GM18519 (cell line): Measurements from ENCODE around the gene MRPS10.
A peak's percentile ranks its signal among the peaks of the same experiment; 100 is the strongest.

Experiments
- ATAC-seq: cut with Tn5 transposase; IDR thresholded peaks from one replicate; pipeline ENCODE4 v1.9.1; 2021; ENCODE audit warnings: mild to moderate bottlenecking, moderate library complexity; ENCODE audit not compliant: unreplicated experiment, low FRiP score

Gene MRPS10

GRCh38 chr6:42239736-42240375 is 22.2 kb upstream of the MRPS10 start:
- ATAC-seq: no peak

DNA sequence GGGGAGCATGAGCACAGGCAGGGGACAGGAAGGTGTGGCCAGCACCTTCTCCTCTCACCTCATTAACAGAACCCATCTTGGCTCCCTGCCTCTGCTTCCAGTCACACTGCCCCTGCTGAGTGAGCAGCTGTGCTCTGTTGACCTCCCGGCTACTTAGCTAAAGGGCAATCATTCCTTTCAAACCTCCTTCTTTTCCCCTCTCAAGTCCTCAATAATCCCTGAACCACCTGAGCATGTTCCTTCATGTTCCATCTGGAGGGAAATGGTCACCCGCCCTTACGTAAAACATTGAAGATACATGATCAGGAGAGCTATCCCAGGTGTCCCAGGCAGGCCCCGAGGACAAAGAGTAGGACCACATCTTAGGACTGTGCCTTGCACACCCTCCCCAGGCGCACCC is 21.7 kb upstream of the MRPS10 start:
- ATAC-seq: no peak

DNA sequence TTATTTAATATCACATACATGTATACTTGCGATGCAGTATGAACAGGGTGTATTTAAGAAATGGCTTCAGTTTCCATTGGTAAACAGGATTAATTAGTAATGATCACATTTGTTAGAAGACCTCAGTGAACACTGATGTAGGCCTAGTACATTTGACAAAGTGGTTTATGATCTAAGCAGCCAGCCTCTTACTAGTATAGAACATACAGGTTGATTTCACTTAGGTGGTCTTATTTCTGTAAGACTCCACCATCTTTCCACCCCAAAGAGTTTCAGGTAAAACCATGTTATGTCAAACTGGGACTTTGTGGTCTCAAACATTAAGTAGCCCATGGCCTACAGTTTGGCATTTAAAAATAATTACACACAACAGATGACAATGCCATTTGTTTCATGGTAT is 20.2 kb upstream of the MRPS10 start:
- no peak for ATAC-seq

- no peak for ATAC-seq
Observed at GRCh38 chr6:42236682-42237473, 19.2 kb upstream of the MRPS10 start.

DNA sequence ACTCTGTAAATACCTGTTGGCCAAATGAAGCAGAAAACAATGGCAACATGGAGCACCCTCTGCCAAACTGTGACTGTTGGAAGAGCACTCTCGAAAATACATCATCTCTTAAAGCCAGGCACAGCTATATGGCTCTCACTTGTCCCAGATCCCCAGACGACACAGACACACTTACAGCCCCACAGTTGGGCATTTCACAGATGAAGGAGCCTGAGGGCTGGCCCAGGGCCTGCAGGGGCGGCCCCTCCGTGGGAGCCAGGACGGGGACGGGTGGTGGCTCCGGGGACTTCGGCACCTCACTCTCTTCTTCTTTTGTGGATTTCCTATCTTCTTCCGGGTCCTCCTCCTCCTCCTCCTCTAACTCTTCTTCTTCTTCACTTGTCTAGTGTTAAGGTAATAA is 18.4 kb upstream of the MRPS10 start:
- ATAC-seq: no peak

DNA sequence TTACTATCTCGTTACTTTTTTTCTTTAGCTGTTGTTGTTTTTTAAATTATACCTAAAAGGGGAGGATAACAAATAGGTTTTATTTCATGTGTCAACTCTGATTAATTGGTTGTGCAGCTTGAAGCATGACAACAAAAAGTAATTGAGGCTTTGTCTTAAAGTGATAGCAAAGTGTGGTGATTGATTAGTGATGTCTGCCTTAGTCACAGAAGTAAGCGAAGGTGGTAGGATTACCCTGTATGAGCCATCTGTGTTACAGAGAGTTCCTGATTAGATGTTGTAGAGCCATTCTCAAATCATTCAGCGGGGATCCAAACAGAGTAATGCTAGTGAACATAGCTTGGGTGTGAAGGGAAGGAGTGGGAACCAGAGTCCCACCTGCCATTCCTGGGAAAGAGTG is 14.4 kb upstream of the MRPS10 start:
- ATAC-seq: no peak

- no peak for ATAC-seq
Observed at GRCh38 chr6:42230345-42231321, 13.0 kb upstream of the MRPS10 start.

GRCh38 chr6:42229506-42230119 is 12.0 kb upstream of the MRPS10 start:
- no peak for ATAC-seq

GRCh38 chr6:42228305-42228704 is 10.6 kb upstream of the MRPS10 start:
- no peak for ATAC-seq

DNA sequence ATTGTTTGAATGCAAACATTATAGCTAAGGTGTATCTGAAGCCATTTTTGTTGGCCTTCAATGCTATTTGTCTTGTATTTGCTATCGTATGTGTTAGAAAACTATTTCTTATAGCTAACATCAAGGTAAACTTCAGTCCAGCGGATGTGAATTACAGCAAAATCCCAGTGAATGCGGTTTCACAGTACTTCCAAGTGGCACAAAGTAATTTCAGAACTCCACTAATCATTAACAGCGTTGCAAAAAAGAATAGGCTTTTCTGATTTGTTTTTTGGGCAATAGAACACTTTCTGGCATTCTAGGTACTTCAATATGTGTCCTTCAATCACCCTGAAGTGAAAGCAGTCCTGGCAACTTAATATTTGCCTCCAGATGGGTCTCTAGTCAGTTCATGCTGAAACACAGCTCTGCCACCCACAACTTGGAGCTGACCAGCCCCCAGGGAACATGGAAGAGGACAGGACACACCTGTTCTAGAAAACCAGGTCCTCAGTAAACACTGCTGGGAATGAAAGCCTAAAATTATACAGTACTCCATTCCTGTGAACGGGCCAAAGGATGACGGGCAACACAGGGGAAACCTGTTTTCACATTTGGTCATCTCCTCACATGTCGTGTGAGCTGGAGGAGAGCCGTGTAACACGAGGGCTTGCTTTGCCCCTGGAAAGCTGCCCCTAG is 9.7 kb upstream of the MRPS10 start:
- no peak for ATAC-seq

- no peak for ATAC-seq
Observed at GRCh38 chr6:42226645-42227143, 9.0 kb upstream of the MRPS10 start.

DNA sequence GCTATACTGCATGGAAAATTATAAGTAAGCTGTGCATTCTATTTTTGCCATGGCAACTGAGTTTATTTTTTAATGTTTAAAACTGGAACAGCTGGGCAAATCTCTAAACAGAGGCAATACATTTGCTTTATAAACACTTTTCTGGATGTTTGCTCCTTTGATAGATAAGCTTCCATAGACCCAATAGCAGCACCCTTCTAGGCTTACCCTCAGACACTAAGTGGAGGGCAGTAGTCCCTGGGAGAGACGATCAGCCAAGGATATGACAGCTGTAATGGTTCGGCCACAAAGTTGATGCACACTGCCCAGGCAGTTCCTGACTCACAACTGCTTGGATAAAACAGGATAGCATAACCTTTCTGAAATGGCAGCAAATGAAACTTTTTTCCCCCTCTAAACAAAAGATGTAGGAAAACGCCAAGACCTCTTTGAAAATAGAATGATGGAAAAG is 8.5 kb upstream of the MRPS10 start:
- ATAC-seq: no peak

DNA sequence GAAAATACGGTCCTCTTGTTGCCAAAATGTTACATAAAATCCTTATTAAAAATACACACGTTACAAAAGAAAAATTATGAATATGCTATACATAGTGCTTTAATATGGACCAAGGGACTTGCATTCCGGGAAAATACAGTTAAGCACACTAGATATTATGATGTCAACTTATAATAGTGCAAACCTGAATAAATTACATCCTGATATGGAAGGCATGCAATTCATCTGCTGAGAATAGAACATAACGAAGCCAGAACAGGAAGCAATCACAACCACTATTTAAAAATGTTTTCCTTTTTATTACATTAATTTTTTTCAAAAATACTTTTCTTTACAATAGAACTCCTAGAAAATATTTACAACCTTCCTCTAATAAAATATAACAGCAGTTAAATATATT is 7.8 kb upstream of the MRPS10 start:
- no peak for ATAC-seq

DNA sequence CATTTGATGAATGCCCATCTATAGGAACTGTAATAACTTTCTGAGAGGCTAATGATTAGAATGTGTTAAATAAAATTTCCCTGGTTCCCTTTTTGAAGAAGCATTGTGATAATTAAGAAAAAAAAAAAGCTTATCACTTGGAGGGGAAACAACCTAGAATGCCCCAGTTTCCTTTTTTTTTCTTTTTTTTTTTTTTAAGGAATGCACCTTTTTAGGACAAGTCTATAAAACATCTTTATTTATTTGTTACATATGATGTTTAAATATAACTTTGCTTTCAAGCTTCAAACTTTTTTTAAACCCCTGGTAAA is 7.3 kb upstream of the MRPS10 start:
- no peak for ATAC-seq

DNA sequence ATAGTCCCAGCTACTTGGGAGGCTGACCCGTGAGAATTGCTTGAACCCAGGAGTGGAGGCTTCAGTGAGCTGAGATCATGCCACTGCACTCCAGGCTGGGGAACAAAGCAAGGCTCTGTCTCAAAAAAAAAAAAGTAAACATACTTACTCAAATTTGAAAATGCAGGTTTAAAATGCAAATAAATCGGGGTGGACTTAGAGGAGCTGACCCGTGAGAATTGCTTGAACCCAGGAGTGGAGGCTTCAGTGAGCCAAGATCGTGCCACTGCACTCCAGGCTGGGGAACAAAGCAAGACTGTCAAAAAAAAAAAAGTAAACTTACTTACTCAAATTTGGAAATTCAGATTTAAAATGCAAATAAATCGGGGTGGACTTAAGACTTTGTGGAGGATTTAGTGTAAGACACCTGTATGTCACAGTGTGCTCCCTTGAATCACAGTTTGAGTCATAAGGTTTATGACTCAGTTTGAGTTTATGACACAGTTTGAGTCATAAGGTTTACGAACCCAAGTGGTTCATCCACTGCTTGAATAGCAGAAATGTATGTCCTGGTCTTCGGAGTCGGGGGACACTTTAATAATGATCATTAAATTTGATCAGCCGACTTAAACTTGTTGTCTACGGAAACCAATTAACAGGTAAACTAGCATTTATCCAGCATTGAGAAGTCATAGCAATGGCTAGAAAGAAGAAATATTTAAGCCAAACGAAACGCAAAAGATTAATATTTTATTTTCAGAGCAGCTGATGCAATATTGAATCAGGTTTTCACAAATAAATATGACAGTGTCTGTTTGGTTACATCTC is 6.8 kb upstream of the MRPS10 start:
- ATAC-seq: peak; percentile 85

- no peak for ATAC-seq
Observed at GRCh38 chr6:42222448-42222847, 4.8 kb upstream of the MRPS10 start.

DNA sequence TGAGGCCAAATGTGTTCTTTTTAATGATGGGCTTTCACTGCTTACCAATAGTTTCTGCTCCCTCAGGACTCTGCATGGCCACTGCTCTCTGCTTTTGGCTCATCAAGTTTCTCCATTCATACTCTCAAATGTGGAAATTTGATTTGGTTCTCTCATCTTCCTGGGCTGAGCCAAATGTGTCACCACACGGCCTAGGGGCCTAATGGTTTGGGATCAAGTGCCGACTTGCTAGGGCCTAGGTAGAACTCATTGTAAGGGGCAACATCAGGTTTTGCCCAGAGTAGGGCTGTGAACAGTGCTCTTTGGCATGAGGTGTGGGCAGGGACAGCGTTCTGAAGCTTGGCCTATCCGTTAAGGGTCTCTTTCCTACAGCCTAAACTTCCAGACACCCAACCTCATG is 3.9 kb upstream of the MRPS10 start:
- no peak for ATAC-seq

DNA sequence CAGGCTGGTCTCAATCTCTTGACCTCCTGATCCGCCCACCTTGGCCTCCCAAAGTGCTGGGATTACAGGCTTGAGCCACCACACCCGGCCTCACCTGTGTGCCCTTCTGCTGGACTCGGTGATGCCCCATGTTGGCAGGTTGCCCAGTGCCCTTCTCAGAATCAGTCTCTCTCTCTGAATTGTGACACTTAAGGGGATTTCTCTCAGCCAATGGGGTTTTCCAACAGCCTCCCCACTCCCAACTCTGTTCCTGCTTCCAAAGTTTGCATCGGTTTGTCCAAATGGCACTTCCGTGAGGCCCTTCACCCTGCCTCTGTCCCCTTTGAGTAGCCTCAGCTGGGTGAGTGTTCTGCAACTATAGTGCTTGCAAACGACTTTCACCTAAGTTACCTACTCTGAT is 3.1 kb upstream of the MRPS10 start:
- ATAC-seq: no peak

DNA sequence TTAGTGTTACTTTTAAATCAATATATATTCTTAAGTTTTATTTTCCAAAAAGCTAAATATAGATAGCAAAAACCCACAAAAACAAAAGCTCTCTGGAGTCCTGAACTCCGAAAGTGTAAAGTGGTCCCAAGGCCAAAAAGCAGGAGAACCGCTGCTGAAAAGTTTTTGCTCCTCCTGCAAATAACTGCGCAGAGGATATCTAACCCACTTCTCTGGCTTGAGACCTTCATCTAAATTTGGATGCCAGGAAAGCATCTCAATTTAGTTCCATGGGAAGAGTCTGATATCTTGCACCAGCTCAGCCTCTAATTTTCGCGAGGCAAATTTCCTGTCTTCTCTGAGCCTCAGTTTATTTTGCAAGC is 523 bp downstream of the MRPS10 start:
- no peak for ATAC-seq
